ENCODE results near the gene SLC30A3.

SLC30A3 gene

GRCh38 chr2:27223416-27223815 is 39.4 kb downstream of the SLC30A3 start:
- no peak for DNase-seq

- DNase-seq: no peak
These were observed 40.4 kb downstream of the SLC30A3 start for GRCh38 chr2:27222407-27222806.

GRCh38 chr2:27221166-27221565 is 41.7 kb downstream of the SLC30A3 start:
- no peak for DNase-seq

DNA sequence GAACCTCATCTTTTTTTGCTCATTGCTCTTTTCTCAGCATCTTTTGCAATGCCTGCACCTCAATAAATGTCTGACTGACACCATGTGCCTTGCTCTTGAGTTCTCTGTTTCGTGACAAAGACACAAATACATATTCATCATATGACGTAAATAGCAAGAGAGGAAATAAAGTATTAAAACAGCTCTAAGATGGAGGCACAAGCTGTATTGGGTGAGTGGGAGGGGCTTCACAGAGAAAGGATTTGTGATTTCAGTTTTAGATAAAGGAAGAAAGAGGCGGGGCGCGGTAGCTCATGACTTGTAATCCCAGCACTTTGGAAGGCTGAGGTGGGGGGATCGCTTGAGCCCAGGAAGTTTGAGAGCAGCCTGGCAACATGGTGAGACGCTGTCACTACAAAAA is 42.8 kb downstream of the SLC30A3 start:
- no peak for DNase-seq

- no peak for DNase-seq
These were observed 43.8 kb downstream of the SLC30A3 start for GRCh38 chr2:27219091-27219490.

- no peak for DNase-seq
These were observed 44.2 kb downstream of the SLC30A3 start for GRCh38 chr2:27218614-27219013.

GRCh38 chr2:27217173-27218121 is 45.4 kb downstream of the SLC30A3 start, which contains the start of gene CAD:
TSS of gene CAD (plus strand) at chr2:27217369. CDS start at chr2:27217552, 183 bp downstream.
- DNase-seq: peak; percentile 71 to 89

- DNase-seq: no peak
These were observed 46.3 kb downstream of the SLC30A3 start for GRCh38 chr2:27216416-27217137.

DNA sequence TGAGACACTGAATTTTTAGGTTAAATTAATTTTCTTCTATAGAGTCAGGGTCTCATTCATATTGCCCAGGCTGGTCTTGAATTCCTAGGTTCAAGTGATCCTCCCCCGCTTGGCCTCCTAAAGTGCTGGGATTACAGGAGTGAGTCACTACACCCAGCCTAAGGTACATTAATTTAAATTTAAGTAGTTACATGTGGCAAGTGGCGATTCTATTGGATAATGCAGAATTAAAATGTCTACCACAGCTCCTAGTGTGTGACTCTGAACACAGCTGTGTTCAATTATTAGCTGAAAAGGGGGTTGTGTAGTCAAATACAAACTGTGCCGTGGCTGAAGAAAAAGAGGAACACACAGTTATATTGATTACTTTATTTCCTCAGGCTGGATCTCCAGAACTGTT is 47.9 kb downstream of the SLC30A3 start:
- DNase-seq: no peak

GRCh38 chr2:27212626-27213471 is 50.0 kb downstream of the SLC30A3 start:
- DNase-seq: peak in 1 of 2 experiments; percentile 79

- peak; percentile 83 to 90 for DNase-seq
These were observed 50.8 kb downstream of the SLC30A3 start, which contains the start of the genes ATRAID and SLC5A6 for GRCh38 chr2:27211943-27212625. TSS of gene ATRAID (plus strand) at chr2:27212041. CDS start at chr2:27212369, 328 bp downstream. TSS of gene SLC5A6 (minus strand) at chr2:27212268. CDS start at chr2:27207650, 4,618 bp downstream.

GRCh38 chr2:27211241-27211942 is 51.5 kb downstream of the SLC30A3 start:
- no peak for DNase-seq

GRCh38 chr2:27209621-27210401 is 53.0 kb downstream of the SLC30A3 start:
- DNase-seq: no peak

GRCh38 chr2:27208486-27209050 is 54.3 kb downstream of the SLC30A3 start:
- no peak for DNase-seq

DNA sequence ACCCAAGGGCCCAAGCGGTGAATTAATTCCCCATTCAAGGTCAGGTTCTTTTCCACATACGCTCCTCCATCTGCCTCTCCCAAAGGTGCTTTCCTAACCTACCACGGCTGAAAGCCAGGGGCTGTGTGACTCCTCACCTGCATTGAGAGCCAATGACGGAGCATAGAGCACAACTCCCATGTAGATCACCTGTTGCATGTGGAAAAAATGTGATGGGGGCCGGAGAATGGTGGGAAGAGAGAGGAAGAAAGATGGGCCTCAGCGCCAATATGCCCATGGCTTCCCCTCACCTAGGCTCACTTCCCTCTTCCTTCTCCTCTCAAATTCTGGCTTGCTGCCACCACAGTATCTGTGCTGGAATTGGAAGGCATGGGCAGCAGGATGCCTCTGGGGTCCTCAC is 56.5 kb downstream of the SLC30A3 start:
- no peak for DNase-seq

DNA sequence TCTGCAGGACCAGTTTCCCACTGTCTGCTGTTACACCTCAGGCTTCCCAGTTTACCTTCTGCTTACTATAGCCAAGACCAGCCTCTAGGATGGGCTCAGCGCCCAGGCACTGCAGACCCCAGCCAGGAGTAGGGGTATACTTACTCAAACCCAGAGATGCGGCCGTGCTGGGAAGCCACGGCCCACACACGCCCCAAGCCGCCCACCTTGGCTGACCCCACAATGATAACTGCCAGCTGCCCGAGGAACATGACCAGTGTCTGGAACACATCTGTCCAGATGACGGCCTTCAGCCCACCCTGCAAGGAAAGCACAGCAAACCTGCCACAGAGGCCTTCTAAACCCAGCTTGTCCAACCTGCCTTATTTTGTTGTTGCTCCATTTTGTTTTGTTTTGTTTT is 57.6 kb downstream of the SLC30A3 start:
- no peak for DNase-seq

GRCh38 chr2:27204566-27204965 is 58.3 kb downstream of the SLC30A3 start:
- DNase-seq: no peak

DNA sequence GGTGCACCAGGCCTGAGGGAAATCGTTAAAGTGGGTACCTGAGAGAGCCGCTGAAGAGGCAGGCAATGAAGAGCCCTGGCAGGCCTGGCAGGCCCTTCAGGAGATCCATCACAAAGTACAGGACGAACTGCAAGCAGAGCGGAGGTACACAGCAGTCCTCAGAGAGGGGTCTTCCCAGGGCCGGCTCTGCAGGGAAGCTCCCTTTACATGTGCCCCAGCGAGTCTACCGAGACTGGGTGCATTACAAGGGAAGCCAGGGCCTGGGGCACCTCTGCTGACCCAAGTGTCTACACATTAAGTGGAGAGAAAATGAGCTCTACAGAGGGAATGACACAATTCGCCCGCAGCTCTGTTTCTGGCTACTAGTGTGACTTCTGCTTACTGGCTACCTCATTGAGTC is 59.1 kb downstream of the SLC30A3 start:
- no peak for DNase-seq
